ENCODE data around the gene CPD. TPM values are rescaled to one million over a fixed set of nuclear protein-coding genes. Genes with fewer than 3 reads are reported as not detected.

CPD gene
- total and polyA plus RNA-seq, 9 of the 15 experiments (the other 6 are each of a cell fraction or from before 2014, with no cell fraction given) = 4.5 to 24.4 (median 20.4) TPM

GRCh38 chr17:30396612-30397011 is 17.9 kb downstream of the CPD start:
- ChIA-PET CTCF (ENCODE audit: low intra/inter-chr PET ratio) (no interaction called here), POLR2A (interaction anchor here (0.8 kb wide), 1 partner anchor 121 kb away, joined by 3 read pairs; no protein-coding TSS in a partner anchor)
- H3K36me3 ChIP-seq (ENCODE audit: control insufficient read depth, insufficient read depth, low read length) = peaks cover 1% of the 10 kb centered on the region; the same call in 2 of the 3 replicates
- no peak overlapping the region for H3K4me3 ChIP-seq
- H3K27me3 ChIP-seq (ENCODE audit: control insufficient read depth in 2 of 2, insufficient read depth in 2 of 2, low read length in 2 of 2) = no peaks in the 10 kb centered on the region
- H3K4me1 ChIP-seq (replicated peaks in 1 of 2; ENCODE audit: control insufficient read depth in 2 of 2, insufficient read depth in 2 of 2, low read length in 2 of 2) = peaks cover 0 to 7% of the 10 kb centered on the region in 2 experiments; a peak in 2 of 5 replicates
- intact Hi-C loops (cut with micrococcal nuclease) = no loop called here
- no TSS peak for BruUV-seq (replicated peaks)
- no peak overlapping the region for H3K9ac ChIP-seq (ENCODE audit: insufficient read depth in 1 of 2, low read depth in 2 of 2, low read length in 2 of 2)
- WGBS (ENCODE audit: insufficient coverage, low coverage, missing lambda C conversion rate) = 55% methylated on average over 4 of the region's 4 CpGs
- H3K27ac ChIP-seq (ENCODE audit: extremely low read depth, low read depth, low read length) = no peak overlapping the region
- no peak overlapping the region for H3K4me2 ChIP-seq (ENCODE audit: insufficient read depth, low read length)
- H3K9me3 ChIP-seq (replicated peaks; ENCODE audit: control insufficient read depth, insufficient read depth, low read depth, low read length) = no peaks in the 10 kb centered on the region
- in situ Hi-C loops (cut with MboI) = no loop called here
- no peak for ATAC-seq
- DNase-seq (ENCODE audit: extremely low read depth in 1 of 4, low spot score in 3 of 4) = no peak
- no peaks in the 10 kb centered on the region for H3K79me2 ChIP-seq (ENCODE audit: control insufficient read depth, insufficient read depth, low read length)
- FAIRE-seq = no peak
- H2AFZ ChIP-seq (ENCODE audit: low read depth, low read length) = no peak overlapping the region
- no peaks in the 10 kb centered on the region for H3K9me1 ChIP-seq (ENCODE audit: control insufficient read depth, insufficient read depth, low read length)
- no peaks in the 10 kb centered on the region; the same call in 1 of the 2 replicates for H4K20me1 ChIP-seq (replicated peaks; ENCODE audit: control insufficient read depth, insufficient read depth, low read length)
- TF ChIP-seq RAD21 (CRISPR knock-in tag; conservative IDR thresholded peaks at IDR 0.05 in 1 of 2, IDR thresholded peaks at IDR 0.05 in 1 of 2) = no peak
- no peak for TF ChIP-seq XRCC3 (IDR thresholded peaks at IDR 0.05)
- no peak for TF ChIP-seq EP300 (IDR thresholded peaks at IDR 0.05; ENCODE audit: low read length)
- no peak for TF ChIP-seq ERF (CRISPR knock-in tag; IDR thresholded peaks at IDR 0.05)
- TF ChIP-seq ELF1 (tag; IDR thresholded peaks at IDR 0.05) = no peak
- TF ChIP-seq ZNF408 (CRISPR knock-in tag; IDR thresholded peaks at IDR 0.05; ENCODE audit: low read depth) = no peak
- no peak for TF ChIP-seq ZBTB8A (IDR thresholded peaks at IDR 0.05; ENCODE audit: partially characterized antibody)
- TF ChIP-seq NFIX (CRISPR knock-in tag; IDR thresholded peaks at IDR 0.05; ENCODE audit: low read depth) = no peak
- no peak for TF ChIP-seq SP1 (CRISPR knock-in tag; IDR thresholded peaks at IDR 0.05)
- no peak for TF ChIP-seq PHB2 (IDR thresholded peaks at IDR 0.05; ENCODE audit: low read depth)
- TF ChIP-seq, protein P1, sequence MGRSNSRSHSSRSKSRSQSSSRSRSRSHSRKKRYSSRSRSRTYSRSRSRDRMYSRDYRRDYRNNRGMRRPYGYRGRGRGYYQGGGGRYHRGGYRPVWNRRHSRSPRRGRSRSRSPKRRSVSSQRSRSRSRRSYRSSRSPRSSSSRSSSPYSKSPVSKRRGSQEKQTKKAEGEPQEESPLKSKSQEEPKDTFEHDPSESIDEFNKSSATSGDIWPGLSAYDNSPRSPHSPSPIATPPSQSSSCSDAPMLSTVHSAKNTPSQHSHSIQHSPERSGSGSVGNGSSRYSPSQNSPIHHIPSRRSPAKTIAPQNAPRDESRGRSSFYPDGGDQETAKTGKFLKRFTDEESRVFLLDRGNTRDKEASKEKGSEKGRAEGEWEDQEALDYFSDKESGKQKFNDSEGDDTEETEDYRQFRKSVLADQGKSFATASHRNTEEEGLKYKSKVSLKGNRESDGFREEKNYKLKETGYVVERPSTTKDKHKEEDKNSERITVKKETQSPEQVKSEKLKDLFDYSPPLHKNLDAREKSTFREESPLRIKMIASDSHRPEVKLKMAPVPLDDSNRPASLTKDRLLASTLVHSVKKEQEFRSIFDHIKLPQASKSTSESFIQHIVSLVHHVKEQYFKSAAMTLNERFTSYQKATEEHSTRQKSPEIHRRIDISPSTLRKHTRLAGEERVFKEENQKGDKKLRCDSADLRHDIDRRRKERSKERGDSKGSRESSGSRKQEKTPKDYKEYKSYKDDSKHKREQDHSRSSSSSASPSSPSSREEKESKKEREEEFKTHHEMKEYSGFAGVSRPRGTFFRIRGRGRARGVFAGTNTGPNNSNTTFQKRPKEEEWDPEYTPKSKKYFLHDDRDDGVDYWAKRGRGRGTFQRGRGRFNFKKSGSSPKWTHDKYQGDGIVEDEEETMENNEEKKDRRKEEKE (IDR thresholded peaks at IDR 0.05; ENCODE audit: borderline replicate concordance in 1 of 2, control insufficient read depth in 1 of 2, low read depth in 2 of 2, low read length in 1 of 2) = no peak
- TF ChIP-seq ZFPM2 (CRISPR knock-in tag; IDR thresholded peaks at IDR 0.05) = no peak
- no peak for TF ChIP-seq KLF16 (IDR thresholded peaks at IDR 0.05)
- TF ChIP-seq TAF9B (IDR thresholded peaks at IDR 0.05; ENCODE audit: partially characterized antibody) = no peak
- no peak for TF ChIP-seq ZNF778 (CRISPR knock-in tag; IDR thresholded peaks at IDR 0.05)
- no peak for TF ChIP-seq HMBOX1 (IDR thresholded peaks at IDR 0.05)
- no peak for TF ChIP-seq ZKSCAN3 (CRISPR knock-in tag; IDR thresholded peaks at IDR 0.05)
